ENCODE measurements around the gene EPHA8. TPM values are rescaled to one million over a fixed set of nuclear protein-coding genes. Genes with fewer than 3 reads are reported as not detected.

Gene EPHA8
- total RNA-seq, 4 donors from 2014 or later: 0.62 TPM; not detected in 3

DNA sequence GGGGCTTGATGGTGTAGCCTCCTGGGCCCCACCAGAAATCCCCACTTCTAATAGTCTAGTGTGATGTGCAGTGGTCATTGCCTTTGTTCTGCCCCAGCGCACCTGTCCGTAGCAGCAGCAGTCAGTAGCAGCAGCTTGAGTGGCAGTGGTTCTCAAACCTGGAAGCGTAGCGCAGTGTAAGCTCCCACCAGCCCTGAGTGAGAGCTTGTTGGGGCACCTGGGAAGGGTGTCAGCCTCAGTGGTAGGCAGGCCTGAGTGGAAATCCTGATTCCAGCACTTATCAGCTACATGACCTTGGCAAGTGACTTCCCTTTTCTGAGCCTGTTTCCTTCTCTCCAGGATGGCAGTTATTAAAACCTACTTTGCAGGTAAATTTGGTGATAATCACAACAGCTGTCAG, 41.6 kb upstream of the EPHA8 start:
- WGBS, 2 donors: 100% methylated on average over 4 of the region's 4 CpGs
- intact Hi-C loops (cut with DNase I; ENCODE audit: low total_unique reads): no loop called here
- DNase-seq (ENCODE audit: low spot score in 2 of 2): peak in 1 of 2 donors; percentile 58
- H3K4me3 ChIP-seq (ENCODE audit: low read depth, poor library complexity, severe bottlenecking): no peak overlapping the region
- TF ChIP-seq CTCF (IDR thresholded peaks at IDR 0.05): no peak
- no peak for TF ChIP-seq POLR2A (IDR thresholded peaks at IDR 0.05)

GRCh38 chr1:22522221-22522743, 41.0 kb upstream of the EPHA8 start:
- intact Hi-C loops (cut with DNase I; ENCODE audit: low total_unique reads): no loop called here
- WGBS, 2 donors: 95 to 97% methylated on average over 7 of the region's 7 CpGs
- TF ChIP-seq CTCF (IDR thresholded peaks at IDR 0.05) (no peak), POLR2A (IDR thresholded peaks at IDR 0.05) (no peak)
- H3K4me3 ChIP-seq (ENCODE audit: low read depth, poor library complexity, severe bottlenecking): no peak overlapping the region
- peak in 1 of 2 donors; percentile 53 for DNase-seq (ENCODE audit: low spot score in 2 of 2)

DNA sequence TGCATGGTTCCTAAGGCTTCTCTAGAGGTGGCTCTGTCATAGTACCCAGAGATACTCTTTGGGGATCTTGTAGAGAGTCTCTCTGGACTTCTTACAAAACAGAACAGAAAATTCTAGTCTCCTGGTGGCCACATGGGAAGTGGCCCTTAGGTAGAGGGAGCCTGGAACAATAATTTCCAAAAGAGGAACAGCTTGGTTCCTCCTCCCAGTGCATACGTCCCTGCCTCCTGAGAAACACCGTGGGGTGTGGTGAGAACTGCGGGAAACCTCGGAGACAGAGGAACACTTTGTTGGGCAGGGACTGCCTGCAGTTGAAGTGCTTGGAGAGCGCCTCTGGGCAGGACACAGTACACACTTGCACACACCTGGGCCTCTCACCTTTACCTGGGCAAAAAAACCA, 38.8 kb upstream of the EPHA8 start:
- WGBS, 2 donors: 81 to 88% methylated on average over 5 of the region's 5 CpGs
- TF ChIP-seq POLR2A (IDR thresholded peaks at IDR 0.05): no peak
- no peak for TF ChIP-seq CTCF (IDR thresholded peaks at IDR 0.05)
- intact Hi-C loops (cut with DNase I; ENCODE audit: low total_unique reads): no loop called here
- H3K4me3 ChIP-seq (ENCODE audit: low read depth, poor library complexity, severe bottlenecking): no peak overlapping the region
- peak in 1 of 2 donors; percentile 42 for DNase-seq (ENCODE audit: low spot score in 2 of 2)

GRCh38 chr1:22525211-22525610, 38.1 kb upstream of the EPHA8 start:
- peak in 1 of 2 donors; percentile 4 for DNase-seq (ENCODE audit: low spot score in 2 of 2)
- WGBS, 2 donors: 87 to 95% methylated on average over 3 of the region's 3 CpGs
- intact Hi-C loops (cut with DNase I; ENCODE audit: low total_unique reads): no loop called here
- TF ChIP-seq CTCF (IDR thresholded peaks at IDR 0.05) (no peak), POLR2A (IDR thresholded peaks at IDR 0.05) (no peak)
- H3K4me3 ChIP-seq (ENCODE audit: low read depth, poor library complexity, severe bottlenecking): no peak overlapping the region

DNA sequence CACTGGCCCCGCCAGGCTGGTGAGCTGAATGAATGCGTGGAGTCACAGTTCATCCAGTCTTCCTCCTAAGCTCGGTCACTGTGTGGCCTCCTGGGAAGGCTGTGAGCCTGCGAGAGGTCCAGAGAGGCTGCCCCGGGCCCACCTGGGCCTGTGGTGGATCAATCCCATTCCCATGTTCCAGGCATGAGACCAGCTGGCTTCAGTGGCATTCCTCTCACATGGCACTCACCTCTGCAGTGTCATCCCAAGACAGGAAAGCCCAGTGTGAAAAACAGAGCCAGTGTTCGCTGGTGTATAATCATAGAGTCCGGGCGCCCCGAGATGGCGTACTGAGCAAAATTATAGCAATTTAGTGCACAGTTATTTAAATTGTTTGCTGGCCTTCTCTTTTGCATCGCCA, 37.6 kb upstream of the EPHA8 start:
- peak in 1 of 2 donors; percentile 37 for DNase-seq (ENCODE audit: low spot score in 2 of 2)
- no peak for TF ChIP-seq POLR2A (IDR thresholded peaks at IDR 0.05)
- no peak for TF ChIP-seq CTCF (IDR thresholded peaks at IDR 0.05)
- H3K4me3 ChIP-seq (ENCODE audit: low read depth, poor library complexity, severe bottlenecking): no peak overlapping the region
- WGBS, 2 donors: 96% methylated on average over 11 of the region's 11 CpGs
- intact Hi-C loops (cut with DNase I; ENCODE audit: low total_unique reads): no loop called here

- peak in 1 of 2 donors; percentile 45 for DNase-seq (ENCODE audit: low spot score in 2 of 2)
- no peak overlapping the region for H3K4me3 ChIP-seq (ENCODE audit: low read depth, poor library complexity, severe bottlenecking)
- intact Hi-C loops (cut with DNase I; ENCODE audit: low total_unique reads): no loop called here
- WGBS, 2 donors: 77 to 79% methylated on average over 11 of the region's 11 CpGs
- TF ChIP-seq POLR2A (IDR thresholded peaks at IDR 0.05) (no peak), CTCF (IDR thresholded peaks at IDR 0.05) (no peak)
Observed at GRCh38 chr1:22526098-22526497, 37.2 kb upstream of the EPHA8 start.

Measured in lower leg skin (tissue), 4 donors.